Smooth muscle cell of the coronary artery (primary cell): ENCODE measurements around the gene DDB1. TPM values are rescaled to one million over a fixed set of nuclear protein-coding genes. Genes with fewer than 3 reads are reported as not detected.

Experiments
- total RNA-seq: library from RNA; depleted of rRNA; stranded (reverse); fragments of >200 nt; gene quantifications from 2 replicates; pipeline ENCODE4 v1.2.3, GENCODE V29; 2014; ENCODE audit warnings: low replicate concordance

Gene DDB1
- total RNA-seq: 299 and 506 TPM in 2 replicates

GRCh38 chr11:61332797-61333549, at the start of gene DDB1, which contains the start of gene TKFC:
TSS of gene DDB1 (minus strand) at chr11:61333105. CDS start at chr11:61332968, 137 bp downstream.
TSS of gene TKFC (plus strand) at chr11:61333228. CDS start at chr11:61334729, 1,501 bp downstream.

GRCh38 chr11:61361741-61362541, 29.0 kb upstream of the DDB1 start, which contains the start of the genes CYB561A3 and TMEM138:
TSS of gene CYB561A3 (minus strand) at chr11:61361882. CDS start at chr11:61356713, 5,169 bp downstream.
TSS of gene TMEM138 (plus strand) at chr11:61362374. CDS start at chr11:61364391, 2,017 bp downstream.

GRCh38 chr11:61294717-61295595, 37.9 kb downstream of the DDB1 start, which contains the start of gene VWCE:
TSS of gene VWCE (minus strand) at chr11:61295316. CDS start at chr11:61295037, 279 bp downstream.

Other genes with a start within 250 kb of the DDB1 start
- gene CD5, start 230.6 kb downstream of the DDB1 start, total RNA-seq: not detected in 2 replicates
- 4.2 and 4.8 TPM in 2 replicates for gene VPS37C, start 171.7 kb downstream of the DDB1 start, total RNA-seq
- gene PGA3, start 129.6 kb downstream of the DDB1 start, total RNA-seq: 2.8 TPM in 1 of 2 replicates, not detected in the other
- gene PGA4, start 110.8 kb downstream of the DDB1 start, total RNA-seq: 0.59 TPM in 1 of 2 replicates, not detected in the other
- 1.1 TPM in 1 of 2 replicates, not detected in the other for gene PGA5, start 91.9 kb downstream of the DDB1 start, total RNA-seq
- gene VWCE, start 37.8 kb downstream of the DDB1 start, total RNA-seq: 0.38 and 3.3 TPM in 2 replicates
- 10.3 and 21.0 TPM in 2 replicates for gene TKFC, start 123 bp upstream of the DDB1 start, total RNA-seq
- gene CYB561A3, start 28.8 kb upstream of the DDB1 start, total RNA-seq: 28.0 and 105 TPM in 2 replicates
- gene TMEM138, start 29.3 kb upstream of the DDB1 start, total RNA-seq: 10.4 and 26.0 TPM in 2 replicates
- gene TMEM216, start 59.5 kb upstream of the DDB1 start, total RNA-seq: 10.4 and 10.6 TPM in 2 replicates
- gene CPSF7, start 96.9 kb upstream of the DDB1 start, total RNA-seq: 8.8 and 12.2 TPM in 2 replicates
- 23.6 and 43.7 TPM in 2 replicates for gene SDHAF2, start 97.0 kb upstream of the DDB1 start, total RNA-seq
- gene LRRC10B, start 175.6 kb upstream of the DDB1 start, total RNA-seq: not detected in 2 replicates
- gene SYT7, start 248.0 kb upstream of the DDB1 start, total RNA-seq: 0.53 and 12.5 TPM in 2 replicates